Keratinocyte (primary cell): ENCODE data around the gene PRKCA. TPM values are rescaled to one million over a fixed set of nuclear protein-coding genes. Genes with fewer than 3 reads are reported as not detected.
"Not testable (repeated sequence)": the region's sequence is repeated elsewhere in the genome, so short reads cannot be mapped to it uniquely, and the experiment has no call there.

Source experiments
- DNase-seq: peaks from one replicate; pipeline ENCODE4 v3.0.0-alpha.2; 2011; ENCODE audit warnings: low read depth, missing footprints, low spot score
- FAIRE-seq: peaks from 2 replicates; lab custom pipeline; 2011; peaks lifted over from hg19 to GRCh38; lab: Jason Lieb, UNC
- H2AFZ ChIP-seq: 2 replicates; pipeline ENCODE4 v1.6.0; 2012; ENCODE audit warnings: low read length, control low read depth, inconsistent platforms; ENCODE audit not compliant: control insufficient read depth
- H3K27ac ChIP-seq: 2 replicates; pipeline ENCODE4 v1.5.1; 2011; ENCODE audit warnings: low read length; ENCODE audit not compliant: control insufficient read depth, insufficient read depth
- H3K27me3 ChIP-seq: 3 replicates; pipeline ENCODE4 v1.6.0; 2011; ENCODE audit warnings: low read length; ENCODE audit not compliant: control insufficient read depth, insufficient read depth; ENCODE audit errors: extremely low read depth
- H3K36me3 ChIP-seq, 2 experiments: 2 replicates in 1 of 2; 3 replicates in 1 of 2; pipeline ENCODE4 v1.5.1; 2011; ENCODE audit warnings: low read length in 2 of 2, mild to moderate bottlenecking in 1 of 2; ENCODE audit not compliant: control insufficient read depth in 2 of 2, insufficient read depth in 2 of 2; ENCODE audit errors: extremely low read depth in 1 of 2
- H3K4me1 ChIP-seq: 3 replicates; pipeline ENCODE4 v1.5.1; 2011; ENCODE audit warnings: low read length; ENCODE audit not compliant: control insufficient read depth, insufficient read depth; ENCODE audit errors: extremely low read depth
- H3K4me2 ChIP-seq: 3 replicates; pipeline ENCODE4 v1.6.0; 2011; ENCODE audit warnings: low read depth, low read length; ENCODE audit not compliant: control insufficient read depth, insufficient read depth; ENCODE audit errors: extremely low read depth
- H3K4me3 ChIP-seq, 3 experiments: fragments of 200-600 bp in 1 of 3; sonication (generic) in 1 of 3; 2 replicates in 2 of 3; 3 replicates in 1 of 3; pipeline ENCODE4 v1.5.1; 2011 to 2016; ENCODE audit warnings: low read length in 3 of 3, mild to moderate bottlenecking in 3 of 3, control low read depth in 2 of 3, inconsistent platforms in 1 of 3, low read depth in 1 of 3, mixed read lengths in 1 of 3, mixed run types in 1 of 3, moderate library complexity in 1 of 3; ENCODE audit not compliant: control insufficient read depth in 2 of 3, insufficient read depth in 2 of 3; ENCODE audit errors: extremely low read depth in 1 of 3
- H3K79me2 ChIP-seq: 2 replicates; pipeline ENCODE4 v1.6.0; 2012; ENCODE audit warnings: low read length; ENCODE audit not compliant: control insufficient read depth, insufficient read depth
- H3K9ac ChIP-seq: 3 replicates; pipeline ENCODE4 v1.6.0; 2011; ENCODE audit warnings: low read length; ENCODE audit not compliant: control insufficient read depth, insufficient read depth; ENCODE audit errors: extremely low read depth
- H3K9me1 ChIP-seq: 3 replicates; pipeline ENCODE4 v1.6.0; 2011; ENCODE audit warnings: low read length; ENCODE audit not compliant: control insufficient read depth, insufficient read depth; ENCODE audit errors: extremely low read depth
- H3K9me3 ChIP-seq: 2 replicates; pipeline ENCODE4 v1.5.1; 2012; ENCODE audit warnings: low read depth, low read length; ENCODE audit not compliant: control insufficient read depth
- H4K20me1 ChIP-seq: 3 replicates; pipeline ENCODE4 v1.6.0; 2011; ENCODE audit warnings: low read length; ENCODE audit not compliant: control insufficient read depth, insufficient read depth; ENCODE audit errors: extremely low read depth
- EZH2 ChIP-seq: IDR thresholded peaks from one replicate; pipeline ENCODE4 v1.6.1; 2012; ENCODE audit warnings: inconsistent platforms, mild to moderate bottlenecking, low read length, moderate library complexity
- dilution Hi-C: fragments of 300-500 bp; cut with MboI; formaldehyde crosslinking; loops from one replicate; pipeline ENCODE4 v1.7.0; 2020; ENCODE audit warnings: low sequenced_read_pairs; ENCODE audit not compliant: extremely low pct_ligation_motif_present
- polyA plus RNA-seq, 5 experiments: library from polyadenylated mRNA; depleted of rRNA in 3 of 5; stranded (reverse) in 3 of 5; stranded (forward) in 1 of 5; unstranded in 1 of 5; fragments of >200 nt; gene quantifications; 1 replicate in 1 of 5; 2 replicates in 3 of 5; 3 replicates in 1 of 5; pipeline versions ENCODE4 v1.2.1 to v1.2.3, GENCODE V29; 2011 to 2012; ENCODE audit warnings: missing spikeins in 2 of 5, low read depth in 1 of 5, low replicate concordance in 1 of 5
- TF ChIP-seq, protein P1 (sequence below), 3 experiments: IDR thresholded peaks in 1 of 3; conservative IDR thresholded peaks in 1 of 3; optimal IDR thresholded peaks in 1 of 3; 2 replicates in 2 of 3; 3 replicates in 1 of 3; pipeline versions ENCODE3 to v1.5.1; 2011; ENCODE audit warnings: low read length in 3 of 3, mild to moderate bottlenecking in 3 of 3, moderate library complexity in 2 of 3, control low read depth in 1 of 3, inconsistent platforms in 1 of 3; ENCODE audit not compliant: insufficient read depth in 2 of 3; ENCODE audit errors: extremely low read depth in 1 of 3

The PRKCA gene
- polyA plus RNA-seq, 1 donor (not counting 4 experiments of a cell fraction or from before 2014, with no cell fraction given): 3.6 TPM

DNA sequence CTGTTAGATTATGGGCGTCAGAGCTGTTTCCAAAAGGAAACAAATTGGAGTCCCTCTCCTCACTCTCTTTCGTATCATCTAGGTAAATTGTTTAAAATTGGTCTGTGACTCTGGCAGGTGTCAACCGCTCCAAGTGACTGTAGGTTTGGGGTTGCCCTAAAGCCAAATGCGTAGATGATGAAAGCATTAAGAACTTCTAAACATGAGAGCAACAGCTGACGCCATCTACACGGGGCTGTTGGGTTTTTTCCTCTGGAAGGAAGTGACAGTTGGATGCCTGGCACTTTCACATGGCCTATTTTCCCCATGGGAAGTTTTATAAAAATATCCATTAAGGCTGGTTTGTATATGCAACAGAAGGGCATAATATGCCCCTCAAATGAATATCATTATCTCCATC lies 316.8 kb downstream of the PRKCA start:
- no peak for FAIRE-seq
- dilution Hi-C loops: no loop called here
- H4K20me1 ChIP-seq: no peaks in the 10 kb centered on the region

DNA sequence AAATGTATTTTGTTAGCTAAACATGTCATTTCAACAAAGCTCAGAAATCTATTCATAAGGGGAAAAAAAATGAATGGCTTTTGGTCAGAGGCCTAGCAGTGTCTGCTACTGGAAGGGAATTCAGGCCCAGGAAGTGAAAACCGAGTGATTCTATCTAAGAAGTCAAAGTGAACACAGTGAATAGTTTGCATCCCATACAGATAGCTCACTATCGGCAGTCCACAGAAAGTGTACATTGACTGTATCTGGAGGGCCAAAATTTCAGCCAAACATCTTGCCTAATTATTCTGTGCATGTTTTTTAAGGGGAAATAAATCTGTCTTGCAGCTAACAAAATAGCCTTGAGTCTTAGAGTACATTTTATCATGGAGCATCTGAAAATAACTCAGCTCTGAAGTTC lies 318.1 kb downstream of the PRKCA start:
- no peak for DNase-seq
- no peak overlapping the region for H3K9ac ChIP-seq
- no peak overlapping the region for H3K4me3 ChIP-seq
- TF ChIP-seq EZH2: no peak
- TF ChIP-seq, protein P1, sequence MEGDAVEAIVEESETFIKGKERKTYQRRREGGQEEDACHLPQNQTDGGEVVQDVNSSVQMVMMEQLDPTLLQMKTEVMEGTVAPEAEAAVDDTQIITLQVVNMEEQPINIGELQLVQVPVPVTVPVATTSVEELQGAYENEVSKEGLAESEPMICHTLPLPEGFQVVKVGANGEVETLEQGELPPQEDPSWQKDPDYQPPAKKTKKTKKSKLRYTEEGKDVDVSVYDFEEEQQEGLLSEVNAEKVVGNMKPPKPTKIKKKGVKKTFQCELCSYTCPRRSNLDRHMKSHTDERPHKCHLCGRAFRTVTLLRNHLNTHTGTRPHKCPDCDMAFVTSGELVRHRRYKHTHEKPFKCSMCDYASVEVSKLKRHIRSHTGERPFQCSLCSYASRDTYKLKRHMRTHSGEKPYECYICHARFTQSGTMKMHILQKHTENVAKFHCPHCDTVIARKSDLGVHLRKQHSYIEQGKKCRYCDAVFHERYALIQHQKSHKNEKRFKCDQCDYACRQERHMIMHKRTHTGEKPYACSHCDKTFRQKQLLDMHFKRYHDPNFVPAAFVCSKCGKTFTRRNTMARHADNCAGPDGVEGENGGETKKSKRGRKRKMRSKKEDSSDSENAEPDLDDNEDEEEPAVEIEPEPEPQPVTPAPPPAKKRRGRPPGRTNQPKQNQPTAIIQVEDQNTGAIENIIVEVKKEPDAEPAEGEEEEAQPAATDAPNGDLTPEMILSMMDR (optimal IDR thresholded peaks at IDR 0.05 in 1 of 3, IDR thresholded peaks at IDR 0.05 in 1 of 3, conservative IDR thresholded peaks at IDR 0.05 in 1 of 3; ENCODE audit: extremely low read depth in 1 of 3, insufficient read depth in 2 of 3, low read length in 3 of 3): no peak
- no peaks in the 10 kb centered on the region for H3K27me3 ChIP-seq
- H3K79me2 ChIP-seq: no peaks in the 10 kb centered on the region
- H2AFZ ChIP-seq: no peak overlapping the region
- H3K9me1 ChIP-seq: no peaks in the 10 kb centered on the region
- dilution Hi-C loops: no loop called here
- no peaks in the 10 kb centered on the region for H3K4me1 ChIP-seq
- H3K4me2 ChIP-seq: no peak overlapping the region
- H4K20me1 ChIP-seq: no peaks in the 10 kb centered on the region
- H3K27ac ChIP-seq: no peak overlapping the region
- no peak for FAIRE-seq
- no peaks in the 10 kb centered on the region for H3K36me3 ChIP-seq
- H3K9me3 ChIP-seq: no peaks in the 10 kb centered on the region

More for the DNA sequence above, 316.8 kb downstream of the PRKCA start:
- no peaks in the 10 kb centered on the region for H3K27me3 ChIP-seq
- no peak overlapping the region for H3K9ac ChIP-seq
- no peak overlapping the region for H3K4me3 ChIP-seq
- no peak overlapping the region for H3K27ac ChIP-seq
- TF ChIP-seq EZH2: no peak
- TF ChIP-seq, protein P1 (optimal IDR thresholded peaks at IDR 0.05 in 1 of 3, IDR thresholded peaks at IDR 0.05 in 1 of 3, conservative IDR thresholded peaks at IDR 0.05 in 1 of 3; ENCODE audit: extremely low read depth in 1 of 3, insufficient read depth in 2 of 3, low read length in 3 of 3): no peak
- H3K9me1 ChIP-seq: no peaks in the 10 kb centered on the region
- no peaks in the 10 kb centered on the region for H3K79me2 ChIP-seq
- H2AFZ ChIP-seq: no peak overlapping the region
- DNase-seq: no peak
- no peak overlapping the region for H3K4me2 ChIP-seq
- H3K4me1 ChIP-seq: no peaks in the 10 kb centered on the region
- H3K36me3 ChIP-seq: no peaks in the 10 kb centered on the region
- no peaks in the 10 kb centered on the region for H3K9me3 ChIP-seq

DNA sequence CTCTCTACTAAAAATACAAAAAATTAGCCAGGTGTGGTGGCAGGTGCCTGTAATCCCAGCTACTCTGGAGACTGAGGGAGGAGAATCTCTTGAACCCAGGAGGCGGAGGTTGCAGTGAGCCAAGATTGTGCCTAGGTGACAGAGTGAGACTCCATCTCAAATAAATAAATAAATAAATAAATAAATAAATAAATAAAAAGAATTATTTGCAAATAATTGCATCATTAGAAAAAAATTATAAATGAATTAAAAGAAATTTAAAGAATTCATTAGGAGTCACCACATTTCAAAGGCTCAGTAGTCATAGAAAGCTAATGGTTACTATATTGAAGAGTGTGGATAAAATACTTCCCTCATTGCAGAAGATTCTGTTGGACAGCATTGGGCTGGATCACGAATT lies 322.2 kb downstream of the PRKCA start:
- H3K9ac ChIP-seq, H4K20me1 ChIP-seq, H3K4me2 ChIP-seq, FAIRE-seq, H3K4me1 ChIP-seq, DNase-seq, H3K27me3 ChIP-seq, H3K79me2 ChIP-seq, H3K4me3 ChIP-seq, H3K9me1 ChIP-seq, dilution Hi-C loops, H3K36me3 ChIP-seq, H2AFZ ChIP-seq, H3K27ac ChIP-seq, H3K9me3 ChIP-seq: not testable (repeated sequence)
